ENCODE measurements around the gene TNFSF18. TPM values are rescaled to one million over a fixed set of nuclear protein-coding genes. Genes with fewer than 3 reads are reported as not detected.

TNFSF18 gene
- total RNA-seq, 6 donors from 2014 or later, result 0.17 to 0.20 TPM; not detected in 4

- no peaks in the 10 kb centered on the region for H3K36me3 ChIP-seq
- H3K4me1 ChIP-seq, result no peaks in the 10 kb centered on the region
- no peak for ATAC-seq (ENCODE audit: low FRiP score in 2 of 2)
- no peak for DNase-seq
- WGBS, 2 donors, result 67 to 92% methylated on average over 1 of the region's 1 CpG
- no peak overlapping the region for H3K27ac ChIP-seq
- H3K27me3 ChIP-seq, result no peaks in the 10 kb centered on the region
- H3K9me3 ChIP-seq, result no peaks in the 10 kb centered on the region
- no peak for TF ChIP-seq EP300 (IDR thresholded peaks at IDR 0.05)
- H3K4me3 ChIP-seq, result no peak overlapping the region
Measured at GRCh38 chr1:173062150-173062938, 11.6 kb upstream of the TNFSF18 start.

GRCh38 chr1:173058556-173058955 lies 7.8 kb upstream of the TNFSF18 start:
- no peak for DNase-seq
- no peaks in the 10 kb centered on the region for H3K36me3 ChIP-seq
- H3K4me3 ChIP-seq, result no peak overlapping the region
- 67 to 84% methylated on average over 1 of the region's 1 CpG for WGBS, 2 donors
- H3K9me3 ChIP-seq, result no peaks in the 10 kb centered on the region
- no peaks in the 10 kb centered on the region for H3K4me1 ChIP-seq
- H3K27ac ChIP-seq, result no peak overlapping the region
- no peak for ATAC-seq (ENCODE audit: low FRiP score in 2 of 2)
- TF ChIP-seq POLR2A (IDR thresholded peaks at IDR 0.05) (no peak), EP300 (IDR thresholded peaks at IDR 0.05) (no peak), POLR2AphosphoS5 (IDR thresholded peaks at IDR 0.05) (no peak), CTCF (IDR thresholded peaks at IDR 0.05) (no peak)
- no peaks in the 10 kb centered on the region for H3K27me3 ChIP-seq

GRCh38 chr1:173057984-173058383 lies 7.2 kb upstream of the TNFSF18 start:
- Histone ChIP-seq H3K4me1 (peaks cover 0 to 2% (median 0%) of the 10 kb centered on the region in 4 donors), H3K9me3 (no peaks in the 10 kb centered on the region), H3K27me3 (no peaks in the 10 kb centered on the region), H3K27ac (no peak overlapping the region), H3K4me3 (no peak overlapping the region), H3K36me3 (no peaks in the 10 kb centered on the region)
- ATAC-seq (ENCODE audit: low FRiP score in 2 of 2) (no peak), DNase-seq (no peak)
- TF ChIP-seq POLR2AphosphoS5 (IDR thresholded peaks at IDR 0.05) (no peak), POLR2A (IDR thresholded peaks at IDR 0.05) (no peak)

- WGBS, 2 donors, result 67 to 92% methylated on average over 1 of the region's 1 CpG
- Histone ChIP-seq H3K27me3 (no peaks in the 10 kb centered on the region), H3K4me1 (peaks cover 13 to 17% (median 15%) of the 10 kb centered on the region in 4 donors), H3K36me3 (no peaks in the 10 kb centered on the region), H3K9me3 (no peaks in the 10 kb centered on the region), H3K4me3 (no peak overlapping the region), H3K27ac (no peak overlapping the region)
- DNase-seq, result no peak
- TF ChIP-seq POLR2A (IDR thresholded peaks at IDR 0.05), result no peak
- no peak for TF ChIP-seq CTCF (IDR thresholded peaks at IDR 0.05)
- TF ChIP-seq EP300 (IDR thresholded peaks at IDR 0.05), result no peak
- no peak for TF ChIP-seq POLR2AphosphoS5 (IDR thresholded peaks at IDR 0.05)
- ATAC-seq (ENCODE audit: low FRiP score in 2 of 2), result no peak
Measured at GRCh38 chr1:173056365-173056764, 5.6 kb upstream of the TNFSF18 start.

- DNase-seq (no peak), ATAC-seq (ENCODE audit: low FRiP score in 2 of 2) (no peak)
- H3K4me3 ChIP-seq, result no peak overlapping the region
- 41 to 54% methylated on average over 4 of the region's 4 CpGs for WGBS, 2 donors
- H3K27ac ChIP-seq, result no peak overlapping the region
- H3K4me1 ChIP-seq, result peaks cover 25 to 31% (median 27%) of the 10 kb centered on the region in 4 donors
- TF ChIP-seq POLR2A (IDR thresholded peaks at IDR 0.05), result no peak
- no peaks in the 10 kb centered on the region for H3K9me3 ChIP-seq
- H3K27me3 ChIP-seq, result no peaks in the 10 kb centered on the region
- H3K36me3 ChIP-seq, result no peaks in the 10 kb centered on the region
Measured at GRCh38 chr1:173052681-173053196, 2.0 kb upstream of the TNFSF18 start.

- Histone ChIP-seq H3K27me3 (no peaks in the 10 kb centered on the region), H3K9me3 (no peaks in the 10 kb centered on the region), H3K27ac (no peak overlapping the region), H3K36me3 (no peaks in the 10 kb centered on the region), H3K4me3 (no peak overlapping the region), H3K4me1 (peaks cover 25 to 31% (median 27%) of the 10 kb centered on the region in 4 donors)
- no peak for TF ChIP-seq POLR2A (IDR thresholded peaks at IDR 0.05)
- TF ChIP-seq POLR2AphosphoS5 (IDR thresholded peaks at IDR 0.05), result no peak
- TF ChIP-seq CTCF (IDR thresholded peaks at IDR 0.05), result no peak
- no peak for TF ChIP-seq EP300 (IDR thresholded peaks at IDR 0.05)
- DNase-seq (no peak), ATAC-seq (ENCODE audit: low FRiP score in 2 of 2) (no peak)
Measured at GRCh38 chr1:173049322-173049633, 1.5 kb downstream of the TNFSF18 start.
